HG03196 (cell line): ENCODE results near the gene HOXA11.

Source experiments
- ATAC-seq: cut with Tn5 transposase; IDR thresholded peaks from one replicate; pipeline ENCODE4 v1.9.1; 2021; ENCODE audit not compliant: unreplicated experiment

Gene HOXA11

GRCh38 chr7:27171325-27171636 is 13.8 kb downstream of the HOXA11 start:
- no peak for ATAC-seq

GRCh38 chr7:27170426-27171324 is 14.4 kb downstream of the HOXA11 start:
- ATAC-seq = no peak

- no peak for ATAC-seq
Observed at GRCh38 chr7:27169658-27170425, 15.2 kb downstream of the HOXA11 start.

- ATAC-seq = no peak
Observed at GRCh38 chr7:27168265-27168947, 16.6 kb downstream of the HOXA11 start.

- ATAC-seq = no peak
Observed at GRCh38 chr7:27167916-27168264, 17.1 kb downstream of the HOXA11 start.

- ATAC-seq = no peak
Observed at GRCh38 chr7:27166531-27167505, 18.2 kb downstream of the HOXA11 start.

- ATAC-seq = no peak
Observed at GRCh38 chr7:27165996-27166530, 19.0 kb downstream of the HOXA11 start.

GRCh38 chr7:27165089-27165995 is 19.7 kb downstream of the HOXA11 start, which contains the start of gene HOXA9:
Gene HOXA9, minus strand, starts transcription at chr7:27165537. Its CDS starts 80 bp downstream, at chr7:27165457.
- no peak for ATAC-seq

GRCh38 chr7:27164367-27165088 is 20.5 kb downstream of the HOXA11 start:
- no peak for ATAC-seq

- ATAC-seq = no peak
Observed at GRCh38 chr7:27164045-27164366, 21.0 kb downstream of the HOXA11 start.

- no peak for ATAC-seq
Observed at GRCh38 chr7:27163288-27164044, 21.6 kb downstream of the HOXA11 start.

- ATAC-seq = no peak
Observed at GRCh38 chr7:27162561-27163287, 22.3 kb downstream of the HOXA11 start.

- ATAC-seq = no peak
Observed at GRCh38 chr7:27161721-27162560, 23.1 kb downstream of the HOXA11 start.

- no peak for ATAC-seq
Observed at GRCh38 chr7:27161214-27161720, 23.8 kb downstream of the HOXA11 start.

GRCh38 chr7:27160546-27161213 is 24.4 kb downstream of the HOXA11 start:
- ATAC-seq = no peak

- no peak for ATAC-seq
Observed at GRCh38 chr7:27160145-27160545, 24.9 kb downstream of the HOXA11 start.
